Measurements from ENCODE around the gene ZNF275.

GRCh38 chrX:153372949-153373348, 39.0 kb downstream of the ZNF275 start:
- TF ChIP-seq CTCF (IDR thresholded peaks at IDR 0.05) (no peak), POLR2A (IDR thresholded peaks at IDR 0.05) (no peak), EP300 (IDR thresholded peaks at IDR 0.05) (no peak)
